Thymus (tissue), 14 donors: ENCODE data around the gene SHCBP1L. TPM values are rescaled to one million over a fixed set of nuclear protein-coding genes. Genes with fewer than 3 reads are reported as not detected.

Experiments used
- DNase-seq, 9 donors: peaks; one replicate each; pipeline ENCODE4 v3.0.0-alpha.2; 2013; ENCODE audit warnings: low spot score in 9 of 9, low read depth in 6 of 9, missing footprints in 1 of 9
- H3K27ac ChIP-seq, 2 donors: one replicate each; pipeline ENCODE4 v1.5.1; 2013; ENCODE audit warnings: control low read depth in 1 of 2, low read depth in 1 of 2, low read length in 1 of 2, mild to moderate bottlenecking in 1 of 2, moderate library complexity in 1 of 2
- H3K27me3 ChIP-seq, 2 donors: one replicate each; pipeline ENCODE4 v1.5.1; 2013; ENCODE audit warnings: low read length in 1 of 2; ENCODE audit not compliant: control insufficient read depth in 2 of 2, insufficient read depth in 1 of 2
- H3K36me3 ChIP-seq, 2 donors: one replicate each; pipeline ENCODE4 v1.5.1; 2013; ENCODE audit warnings: low read length in 1 of 2, mild to moderate bottlenecking in 1 of 2, moderate library complexity in 1 of 2; ENCODE audit not compliant: control insufficient read depth in 2 of 2, insufficient read depth in 2 of 2
- H3K4me1 ChIP-seq, 2 donors: one replicate each; pipeline ENCODE4 v1.5.1; 2013; ENCODE audit warnings: low read length in 2 of 2; ENCODE audit not compliant: control insufficient read depth in 2 of 2, insufficient read depth in 2 of 2
- H3K4me3 ChIP-seq, 2 donors: one replicate each; pipeline ENCODE4 v1.5.1; 2013; ENCODE audit warnings: low read length in 2 of 2, control low read depth in 1 of 2, mild to moderate bottlenecking in 1 of 2
- H3K9me3 ChIP-seq, 2 donors: one replicate each; pipeline ENCODE4 v1.5.1; 2013; ENCODE audit warnings: low read length in 1 of 2, mild to moderate bottlenecking in 1 of 2; ENCODE audit not compliant: control insufficient read depth in 2 of 2, insufficient read depth in 1 of 2
- WGBS: extraction: QIAGEN DNeasy Blood & Tissue Kit; methylation state at CpG from one replicate; pipeline ENCODE4 v1.1.7; 2013; 5-methylcytosine and 5-hydroxymethylcytosine counted together
- long read RNA-seq, 10 donors: transcript quantifications; one replicate each; lab custom pipeline, GENCODE V29; 2026
- polyA plus RNA-seq: library from polyadenylated mRNA; stranded (reverse); fragments of 200-250 nt; gene quantifications from one replicate; pipeline ENCODE4 v1.2.3, GENCODE V29; 2013
- total RNA-seq: library from RNA; stranded (reverse); fragments of 120-200 nt; gene quantifications from one replicate; pipeline ENCODE4 v1.2.4, GENCODE V29; 2013
- donor health status: healthy.

Gene SHCBP1L
- not detected for total RNA-seq
- not detected for polyA plus RNA-seq
- long read RNA-seq, donor 1 = 0 reads
- long read RNA-seq, donor 2 = 0 reads
- long read RNA-seq, donor 3 = 0 reads
- long read RNA-seq, donor 4 = 0 reads
- long read RNA-seq, donor 5 = 0 reads
- long read RNA-seq, donor 6 = 0 reads
- long read RNA-seq, donor 7 = 0 reads
- long read RNA-seq, donor 8 = 0 reads
- long read RNA-seq, donor 9 = 0 reads
- long read RNA-seq, donor 10 = 0 reads

GRCh38 chr1:182952677-182953444, at the start of gene SHCBP1L:
SHCBP1L (minus strand) TSS chr1:182953166; CDS start chr1:182953133, 33 bp downstream.
- H3K4me1 ChIP-seq = no peaks in the 10 kb centered on the region
- 43% methylated on average over 79 of the region's 79 CpGs for WGBS
- no peak within 1 kb of the TSS for H3K4me3 ChIP-seq
- no peaks in the 10 kb centered on the region for H3K36me3 ChIP-seq
- no peak within 1 kb of the TSS for H3K27ac ChIP-seq
- no peaks in the 10 kb centered on the region for H3K9me3 ChIP-seq
- DNase-seq = no peak
- H3K27me3 ChIP-seq = peaks cover 13 to 31% of the 10 kb centered on the region in 2 donors

GRCh38 chr1:183002267-183002666, 49.3 kb upstream of the SHCBP1L start:
- no peak overlapping the region for H3K27ac ChIP-seq
- H3K27me3 ChIP-seq = no peaks in the 10 kb centered on the region
- H3K36me3 ChIP-seq = no peaks in the 10 kb centered on the region
- H3K4me3 ChIP-seq = no peak overlapping the region
- H3K9me3 ChIP-seq = no peaks in the 10 kb centered on the region
- H3K4me1 ChIP-seq = no peaks in the 10 kb centered on the region
- DNase-seq = no peak

GRCh38 chr1:183000167-183000962, 47.4 kb upstream of the SHCBP1L start:
- DNase-seq = no peak
- Histone ChIP-seq H3K4me3 (no peak overlapping the region), H3K36me3 (no peaks in the 10 kb centered on the region), H3K27me3 (no peaks in the 10 kb centered on the region), H3K4me1 (no peaks in the 10 kb centered on the region), H3K27ac (no peak overlapping the region), H3K9me3 (no peaks in the 10 kb centered on the region)
- 97% methylated on average over 4 of the region's 4 CpGs for WGBS

- Histone ChIP-seq H3K9me3 (no peaks in the 10 kb centered on the region), H3K36me3 (no peaks in the 10 kb centered on the region), H3K27ac (no peak overlapping the region), H3K27me3 (no peaks in the 10 kb centered on the region), H3K4me3 (no peak overlapping the region), H3K4me1 (no peaks in the 10 kb centered on the region)
- DNase-seq = no peak
These were observed 45.5 kb upstream of the SHCBP1L start for GRCh38 chr1:182998482-182998881.

- WGBS = 10% methylated on average over 1 of the region's 1 CpG
- H3K36me3 ChIP-seq = no peaks in the 10 kb centered on the region
- no peaks in the 10 kb centered on the region for H3K4me1 ChIP-seq
- no peaks in the 10 kb centered on the region for H3K27me3 ChIP-seq
- H3K4me3 ChIP-seq = no peak overlapping the region
- H3K27ac ChIP-seq = no peak overlapping the region
- DNase-seq = no peak
- no peaks in the 10 kb centered on the region for H3K9me3 ChIP-seq
These were observed 43.9 kb upstream of the SHCBP1L start for GRCh38 chr1:182996816-182997215.

- DNase-seq = no peak
- Histone ChIP-seq H3K27me3 (no peaks in the 10 kb centered on the region), H3K27ac (no peak overlapping the region), H3K4me1 (no peaks in the 10 kb centered on the region), H3K4me3 (no peak overlapping the region), H3K36me3 (no peaks in the 10 kb centered on the region), H3K9me3 (no peaks in the 10 kb centered on the region)
- 66% methylated on average over 4 of the region's 4 CpGs for WGBS
These were observed 42.9 kb upstream of the SHCBP1L start for GRCh38 chr1:182995894-182996293.

- Histone ChIP-seq H3K4me3 (no peak overlapping the region), H3K36me3 (no peaks in the 10 kb centered on the region), H3K4me1 (no peaks in the 10 kb centered on the region), H3K27me3 (peaks cover 0 to 2% of the 10 kb centered on the region in 2 donors), H3K9me3 (no peaks in the 10 kb centered on the region), H3K27ac (no peak overlapping the region)
- DNase-seq = no peak
These were observed 40.8 kb upstream of the SHCBP1L start for GRCh38 chr1:182993746-182994145.

GRCh38 chr1:182990413-182991144, 37.6 kb upstream of the SHCBP1L start:
- Histone ChIP-seq H3K27ac (no peak overlapping the region), H3K4me1 (no peaks in the 10 kb centered on the region), H3K36me3 (no peaks in the 10 kb centered on the region), H3K4me3 (no peak overlapping the region), H3K27me3 (peaks cover 0 to 2% of the 10 kb centered on the region in 2 donors), H3K9me3 (no peaks in the 10 kb centered on the region)
- WGBS = 97% methylated on average over 7 of the region's 7 CpGs
- no peak for DNase-seq
